ENCODE data around the gene JAM3.

DNA sequence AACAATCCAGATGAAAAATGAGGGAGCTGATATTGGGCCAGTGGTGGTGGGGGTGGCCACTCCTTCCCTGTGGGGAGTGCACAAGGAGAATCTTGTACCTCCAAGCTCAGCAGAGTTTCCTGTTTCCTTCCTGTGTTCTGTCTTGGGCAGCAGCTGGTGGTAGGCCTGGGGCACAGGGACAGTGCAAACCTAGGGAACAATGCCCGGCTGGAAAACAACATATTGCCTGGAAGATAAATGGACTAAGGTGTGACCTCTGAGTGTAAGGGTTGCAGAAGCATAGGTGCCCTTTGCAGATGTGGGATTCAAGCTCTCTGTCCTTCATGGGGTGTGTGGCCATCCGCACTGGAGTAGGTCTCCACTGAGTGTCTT, 5.8 kb upstream of the JAM3 start:
- TF ChIP-seq EZH2 (IDR thresholded peaks at IDR 0.05; ENCODE audit: insufficient read depth, poor library complexity, severe bottlenecking) (no peak), EZH2phosphoT487 (IDR thresholded peaks at IDR 0.05; ENCODE audit: insufficient read depth, low read depth) (no peak)
